ENCODE measurements around the gene XPO5.

DNA sequence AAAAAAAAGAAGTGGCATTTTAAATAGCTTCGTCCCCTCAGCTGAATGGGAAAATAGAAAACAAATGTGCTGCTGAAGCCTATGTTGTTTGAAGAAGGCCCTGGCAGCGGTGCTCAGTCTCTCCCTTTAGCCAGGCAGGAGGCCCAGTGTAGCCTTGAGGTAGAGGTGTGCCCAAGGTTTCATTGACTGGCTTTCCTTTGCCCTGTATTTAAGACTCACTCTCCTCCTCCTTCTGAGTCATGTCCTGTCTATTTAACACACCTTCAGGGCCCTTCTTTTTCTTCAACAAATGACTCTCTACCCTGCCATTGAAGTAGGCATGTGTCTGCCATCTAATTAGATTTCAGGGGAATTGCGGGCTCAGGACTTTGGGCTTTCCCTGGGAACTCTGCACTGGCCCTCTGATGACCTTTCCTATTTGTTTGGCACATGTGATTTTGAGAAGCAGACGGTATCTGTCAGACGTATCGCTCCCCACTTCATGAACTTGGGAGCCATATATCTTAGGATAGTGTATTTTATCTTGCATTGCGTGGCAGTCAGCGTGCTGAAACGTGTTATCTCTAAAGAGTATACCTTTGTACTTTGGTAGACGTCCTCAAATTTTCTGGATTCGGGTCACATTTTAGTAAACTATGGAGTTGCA lies 94.1 kb downstream of the XPO5 start:
- TF ChIP-seq, protein P1, sequence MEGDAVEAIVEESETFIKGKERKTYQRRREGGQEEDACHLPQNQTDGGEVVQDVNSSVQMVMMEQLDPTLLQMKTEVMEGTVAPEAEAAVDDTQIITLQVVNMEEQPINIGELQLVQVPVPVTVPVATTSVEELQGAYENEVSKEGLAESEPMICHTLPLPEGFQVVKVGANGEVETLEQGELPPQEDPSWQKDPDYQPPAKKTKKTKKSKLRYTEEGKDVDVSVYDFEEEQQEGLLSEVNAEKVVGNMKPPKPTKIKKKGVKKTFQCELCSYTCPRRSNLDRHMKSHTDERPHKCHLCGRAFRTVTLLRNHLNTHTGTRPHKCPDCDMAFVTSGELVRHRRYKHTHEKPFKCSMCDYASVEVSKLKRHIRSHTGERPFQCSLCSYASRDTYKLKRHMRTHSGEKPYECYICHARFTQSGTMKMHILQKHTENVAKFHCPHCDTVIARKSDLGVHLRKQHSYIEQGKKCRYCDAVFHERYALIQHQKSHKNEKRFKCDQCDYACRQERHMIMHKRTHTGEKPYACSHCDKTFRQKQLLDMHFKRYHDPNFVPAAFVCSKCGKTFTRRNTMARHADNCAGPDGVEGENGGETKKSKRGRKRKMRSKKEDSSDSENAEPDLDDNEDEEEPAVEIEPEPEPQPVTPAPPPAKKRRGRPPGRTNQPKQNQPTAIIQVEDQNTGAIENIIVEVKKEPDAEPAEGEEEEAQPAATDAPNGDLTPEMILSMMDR (IDR thresholded peaks at IDR 0.05 in 8 of 11, conservative IDR thresholded peaks at IDR 0.05 in 3 of 11), result no peak
- no peak for TF ChIP-seq POLR2A (IDR thresholded peaks at IDR 0.05)
